Measurements from ENCODE around the gene P2RX4. TPM values are rescaled to one million over a fixed set of nuclear protein-coding genes. Genes with fewer than 3 reads are reported as not detected.
"Not testable (repeated sequence)": the region's sequence is repeated elsewhere in the genome, so short reads cannot be mapped to it uniquely, and the experiment has no call there.

Gene P2RX4
- total RNA-seq, 1 donor from 2014 or later: 55.8 TPM

GRCh38 chr12:121202407-121203355, 7.2 kb upstream of the P2RX4 start:
- Histone ChIP-seq H3K9me3 (no peaks in the 10 kb centered on the region), H3K4me1 (no peaks in the 10 kb centered on the region), H3K4me3 (no peak overlapping the region), H3K36me3 (no peaks in the 10 kb centered on the region), H3K27me3 (no peaks in the 10 kb centered on the region), H3K27ac (no peak overlapping the region)
- intact Hi-C loops (cut with DNase I): no loop called here
- no peak for ATAC-seq
- DNase-seq: no peak
- TF ChIP-seq CTCF (IDR thresholded peaks at IDR 0.05): no peak

- Histone ChIP-seq H3K4me1 (no peaks in the 10 kb centered on the region), H3K27me3 (no peaks in the 10 kb centered on the region), H3K9me3 (no peaks in the 10 kb centered on the region), H3K36me3 (no peaks in the 10 kb centered on the region), H3K27ac (no peak overlapping the region), H3K4me3 (no peak overlapping the region)
- intact Hi-C loops (cut with DNase I): no loop called here
- ATAC-seq (no peak), DNase-seq (peak; percentile 15)
- no peak for TF ChIP-seq CTCF (IDR thresholded peaks at IDR 0.05)
These were observed 6.4 kb upstream of the P2RX4 start for GRCh38 chr12:121203482-121203881.

- Histone ChIP-seq H3K27me3 (no peaks in the 10 kb centered on the region), H3K27ac (no peak overlapping the region), H3K36me3 (no peaks in the 10 kb centered on the region), H3K9me3 (no peaks in the 10 kb centered on the region), H3K4me1 (no peaks in the 10 kb centered on the region), H3K4me3 (no peak overlapping the region)
- intact Hi-C loops (cut with DNase I): no loop called here
- ATAC-seq: no peak
- DNase-seq: no peak
- TF ChIP-seq CTCF (IDR thresholded peaks at IDR 0.05): no peak
These were observed 4.4 kb upstream of the P2RX4 start for GRCh38 chr12:121205491-121205890.

- H3K9me3 ChIP-seq; H3K27ac ChIP-seq; ATAC-seq; DNase-seq; H3K36me3 ChIP-seq; H3K27me3 ChIP-seq; H3K4me3 ChIP-seq; intact Hi-C loops (cut with DNase I): not testable (repeated sequence)
- peaks cover 11% of the 10 kb centered on the region for H3K4me1 ChIP-seq
These were observed 1.4 kb upstream of the P2RX4 start for GRCh38 chr12:121208571-121208970.

GRCh38 chr12:121209221-121209620, 708 bp upstream of the P2RX4 start:
- no peak for ATAC-seq
- Histone ChIP-seq H3K9me3 (no peaks in the 10 kb centered on the region), H3K4me1 (peaks cover 17% of the 10 kb centered on the region), H3K27ac (peak overlapping the region; percentile 88), H3K27me3 (no peaks in the 10 kb centered on the region), H3K4me3 (peak overlapping the region; percentile 73), H3K36me3 (no peaks in the 10 kb centered on the region)
- no peak for TF ChIP-seq CTCF (IDR thresholded peaks at IDR 0.05)
- intact Hi-C loops (cut with DNase I): no loop called here
- DNase-seq: no peak

GRCh38 chr12:121212875-121213274, 2.9 kb downstream of the P2RX4 start:
- no peak for TF ChIP-seq CTCF (IDR thresholded peaks at IDR 0.05)
- Histone ChIP-seq H3K4me1 (peaks cover 32% of the 10 kb centered on the region), H3K4me3 (no peak overlapping the region), H3K27ac (no peak overlapping the region), H3K9me3 (no peaks in the 10 kb centered on the region), H3K36me3 (peaks cover 13% of the 10 kb centered on the region), H3K27me3 (no peaks in the 10 kb centered on the region)
- DNase-seq: no peak
- no peak for ATAC-seq
- intact Hi-C loops (cut with DNase I): no loop called here
